GM18507 (cell line): ENCODE results near the gene SIGLEC7.
A peak's percentile ranks its signal among the peaks of the same experiment; 100 is the strongest.

Source experiments
- DNase-seq: peaks from one replicate; pipeline ENCODE4 v3.0.0; 2011; ENCODE audit warnings: low read depth; ENCODE audit not compliant: insufficient read length; ENCODE audit errors: extremely low spot score
- FAIRE-seq: peaks from 2 replicates; lab custom pipeline; 2011; peaks lifted over from hg19 to GRCh38; lab: Jason Lieb, UNC

SIGLEC7 gene

DNA sequence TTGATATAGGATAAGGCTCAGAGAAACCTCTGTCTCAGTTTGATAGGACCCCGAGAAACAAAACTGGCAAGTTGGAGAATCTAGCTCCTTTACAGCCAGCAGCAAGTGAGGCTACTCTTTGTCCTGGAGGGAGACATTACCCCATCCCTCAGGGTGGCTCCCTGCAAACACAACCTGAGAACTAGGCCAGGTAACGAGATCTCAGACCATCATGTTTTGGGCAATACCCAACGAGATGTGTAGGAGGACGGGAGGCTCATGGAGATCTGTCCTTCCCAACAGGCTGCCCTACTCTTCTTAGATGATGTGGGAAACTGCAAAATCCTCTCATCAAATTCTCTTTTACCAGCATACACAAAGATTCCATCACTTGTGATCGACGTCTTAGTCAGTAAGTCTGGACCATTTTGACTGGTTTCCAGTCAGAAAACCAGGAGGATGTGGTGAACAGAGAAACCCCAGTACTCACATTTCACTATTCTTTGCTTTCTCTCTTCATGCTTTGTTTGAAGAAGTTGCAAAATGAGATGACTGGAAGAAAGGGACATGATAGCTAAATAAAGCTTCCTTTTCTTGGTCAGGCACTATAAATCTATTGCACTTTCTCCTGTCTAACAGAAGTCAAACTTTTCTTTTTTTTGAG, 27.9 kb upstream of the SIGLEC7 start:
- no peak for FAIRE-seq
- no peak for DNase-seq

DNA sequence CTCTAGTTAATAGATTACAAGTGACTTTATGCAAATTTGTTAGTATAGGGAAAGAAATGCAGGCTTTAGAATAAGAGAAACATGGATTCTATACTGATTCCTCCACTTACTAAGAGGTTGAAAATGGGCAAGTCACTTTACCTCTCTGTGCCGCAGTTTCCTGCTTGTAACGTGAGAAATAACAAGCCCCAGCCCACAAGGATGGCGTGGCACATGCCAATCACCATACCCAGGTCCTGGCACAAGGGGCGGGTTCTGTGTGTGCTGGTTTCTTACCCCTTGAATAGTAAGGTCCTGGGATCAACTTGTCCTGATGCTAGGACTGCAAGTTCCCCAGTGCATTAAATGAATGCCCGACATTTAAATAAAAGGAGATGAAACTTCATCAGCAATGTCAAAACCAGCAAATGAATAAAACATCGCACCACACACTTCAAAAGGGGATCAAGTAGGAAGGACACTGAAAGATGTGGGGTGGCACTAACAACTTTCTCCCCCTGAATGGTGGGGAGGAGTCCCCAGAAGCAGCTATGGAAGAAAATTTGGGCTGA, 25.3 kb upstream of the SIGLEC7 start:
- FAIRE-seq (no peak), DNase-seq (no peak)

DNA sequence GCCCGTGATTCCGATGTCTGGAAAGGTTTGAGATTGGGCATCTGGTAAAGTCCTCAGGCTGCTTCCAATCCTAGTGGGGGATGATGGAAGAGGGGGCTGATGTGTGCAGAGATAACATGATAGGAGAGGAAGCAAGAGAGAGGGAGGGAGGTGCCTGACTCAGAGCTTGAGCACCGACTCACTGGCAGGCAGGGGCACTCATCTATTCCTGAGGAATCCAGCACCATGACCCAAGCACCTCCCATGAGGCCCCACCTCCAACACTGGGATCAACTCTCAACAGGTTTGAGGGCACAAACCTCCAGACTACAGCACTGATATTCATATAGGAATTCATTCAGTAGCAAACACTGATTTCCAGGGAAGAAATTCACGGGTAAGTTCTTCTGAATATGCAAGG, 23.0 kb upstream of the SIGLEC7 start:
- no peak for FAIRE-seq
- no peak for DNase-seq

DNA sequence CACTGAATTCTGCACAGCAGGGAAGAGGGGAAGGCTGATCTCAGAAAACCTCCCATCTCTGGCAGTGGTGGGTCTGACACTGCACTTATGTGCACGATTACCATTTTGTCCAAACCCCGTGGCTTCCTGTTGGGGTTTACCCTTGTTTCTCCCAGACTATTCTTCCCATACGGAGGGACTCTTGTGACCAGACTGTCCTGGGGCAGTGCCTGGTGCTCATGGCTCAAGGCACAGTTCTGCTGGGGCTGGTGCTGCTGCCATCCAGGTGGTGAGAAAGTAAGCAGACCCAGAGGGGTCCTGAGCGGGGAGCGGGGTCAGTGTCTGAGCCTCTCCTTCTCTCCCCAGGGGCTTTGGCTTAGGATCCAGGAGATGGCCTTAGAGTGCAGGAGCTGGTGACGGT, 22.5 kb upstream of the SIGLEC7 start:
- FAIRE-seq (no peak), DNase-seq (no peak)

DNA sequence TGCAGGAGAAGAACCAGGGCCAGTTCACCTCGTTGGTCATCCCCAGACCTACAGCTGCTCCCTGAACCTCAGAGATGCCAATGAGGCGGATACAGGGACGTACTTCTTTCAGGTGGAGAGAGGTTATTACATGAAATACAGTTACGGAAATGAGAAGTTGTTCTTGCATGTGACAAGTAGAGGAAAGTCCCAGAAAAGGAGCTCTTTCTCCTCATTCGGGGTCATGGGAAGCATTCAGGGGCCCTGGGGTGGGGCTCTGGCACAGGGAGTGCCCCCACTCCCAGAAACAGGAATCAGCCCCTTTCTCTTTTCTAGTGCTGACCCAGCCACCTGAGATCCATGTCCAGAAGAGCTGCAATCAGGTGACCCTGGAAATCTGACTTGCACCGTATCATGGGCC, 21.9 kb upstream of the SIGLEC7 start:
- DNase-seq, result no peak
- FAIRE-seq, result no peak

DNA sequence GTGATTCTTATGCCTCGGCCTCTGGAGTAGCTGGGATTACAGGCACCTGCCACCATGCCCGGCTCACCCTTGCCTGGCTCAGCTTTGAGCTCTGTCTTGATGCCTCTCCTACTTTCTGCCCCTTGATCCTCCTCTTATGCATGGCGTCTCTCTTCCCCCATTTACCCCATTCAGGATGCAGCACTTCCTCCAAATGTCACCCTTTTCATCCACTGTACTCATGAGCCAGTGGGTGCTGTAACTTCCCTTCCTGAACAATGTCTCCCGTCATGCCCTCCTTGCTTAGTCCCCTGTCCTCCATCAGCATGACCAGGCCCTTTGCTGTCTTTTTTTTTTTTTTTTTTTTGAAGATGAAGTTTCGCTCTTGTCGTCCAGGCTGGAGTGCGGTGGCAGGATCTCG, 20.8 kb upstream of the SIGLEC7 start:
- DNase-seq, result no peak
- FAIRE-seq, result no peak

DNA sequence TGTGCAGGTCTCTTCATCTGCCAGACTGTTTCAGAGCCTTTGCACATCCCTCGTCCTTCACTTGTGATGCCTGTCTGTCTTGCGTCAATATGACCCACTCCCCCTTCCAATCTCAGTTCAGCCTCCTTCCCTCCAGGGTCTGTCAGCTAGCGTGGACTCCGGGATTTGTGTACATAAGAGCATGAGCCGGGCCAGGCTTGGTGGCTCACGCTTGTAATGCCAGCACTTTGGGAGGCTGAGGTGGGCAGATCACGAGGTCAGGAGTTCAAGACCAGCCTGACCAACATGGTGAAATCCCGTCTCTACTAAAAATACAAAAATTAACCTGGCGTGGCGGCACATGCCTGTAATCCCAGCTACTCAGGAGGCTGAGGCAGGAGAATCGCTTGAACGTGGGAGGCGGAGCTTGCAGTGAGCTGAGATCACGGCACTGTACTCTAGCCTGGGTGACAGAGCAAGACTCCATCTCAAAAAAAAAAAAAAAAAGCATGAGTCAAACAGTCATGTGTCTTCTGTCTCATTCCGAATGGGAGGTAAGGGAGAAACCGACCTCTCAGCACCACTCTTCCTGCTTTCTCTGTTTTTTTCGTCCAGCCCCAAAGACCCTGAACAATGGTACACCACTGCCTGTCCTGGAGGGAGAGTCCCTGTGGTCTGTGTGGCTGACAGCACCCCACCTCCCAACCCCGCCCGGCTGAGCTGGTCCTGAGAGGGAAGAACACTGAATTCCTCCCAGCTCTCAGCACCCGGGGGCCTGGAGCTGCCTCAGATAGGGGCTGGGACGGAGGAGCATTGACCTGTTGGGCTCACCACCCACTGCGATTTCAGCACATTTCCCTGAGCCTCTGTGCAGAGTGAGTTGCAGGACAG, 19.8 kb upstream of the SIGLEC7 start:
- FAIRE-seq (no peak), DNase-seq (no peak)

DNA sequence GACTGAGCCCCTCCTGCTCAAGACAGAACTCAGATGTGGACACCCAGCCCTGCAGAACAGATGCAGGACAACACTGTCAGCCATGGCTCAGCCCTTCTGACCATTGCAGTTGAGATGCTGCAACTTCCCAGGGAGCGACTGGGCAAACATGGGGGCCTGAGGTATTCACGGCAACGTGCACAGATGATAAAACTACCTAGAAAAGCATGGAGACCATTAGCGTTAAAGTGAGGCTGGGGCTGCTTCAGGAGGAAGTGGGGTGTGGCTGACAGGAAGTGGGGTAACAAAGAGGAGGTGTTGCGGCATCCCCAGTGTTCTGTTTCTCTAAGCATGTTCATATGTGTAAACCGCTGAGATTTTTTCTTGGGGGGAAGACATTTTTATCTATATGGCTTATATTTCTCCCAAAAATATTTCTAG, 18.7 kb upstream of the SIGLEC7 start:
- FAIRE-seq, result peak; percentile 51
- no peak for DNase-seq

DNA sequence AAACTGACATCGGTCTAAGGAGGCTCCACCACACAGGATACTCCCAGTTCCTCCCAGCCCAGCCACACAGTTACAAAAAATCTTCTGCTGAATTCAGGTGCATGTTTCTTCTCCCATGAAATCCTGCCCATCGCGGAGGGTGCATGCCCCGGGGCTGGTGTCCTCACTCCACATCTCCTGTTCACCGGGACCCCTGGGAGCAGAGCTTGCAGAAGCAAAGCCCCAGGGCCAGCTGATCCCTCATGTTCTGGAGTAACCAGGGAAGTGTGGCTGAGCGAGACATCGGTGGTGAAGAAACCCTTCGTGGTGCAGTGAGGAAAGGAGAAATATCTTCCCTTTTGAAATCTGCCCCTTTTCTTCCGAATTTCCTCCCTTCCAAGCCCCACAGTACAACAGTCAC, 18.3 kb upstream of the SIGLEC7 start:
- no peak for DNase-seq
- no peak for FAIRE-seq

DNA sequence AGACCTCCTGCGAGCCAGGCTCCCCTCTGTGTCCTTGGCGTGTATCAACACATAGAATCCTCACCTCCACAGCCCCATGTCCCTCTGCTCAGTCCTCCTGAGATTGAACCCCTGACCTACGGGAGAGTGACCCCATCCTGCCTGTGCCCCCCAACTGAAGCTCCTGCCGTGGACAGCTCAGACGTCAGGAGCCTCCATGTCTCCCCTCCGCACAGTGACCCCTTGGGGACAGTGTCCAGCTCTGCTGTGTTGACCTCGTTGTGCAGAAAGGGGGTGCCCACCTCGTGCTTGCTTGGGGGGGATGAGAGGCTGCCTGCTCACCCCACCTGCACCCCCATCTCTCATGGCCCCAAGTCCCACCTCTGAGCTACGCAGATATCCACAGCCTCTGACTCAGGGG, 17.9 kb upstream of the SIGLEC7 start:
- DNase-seq (no peak), FAIRE-seq (no peak)

DNA sequence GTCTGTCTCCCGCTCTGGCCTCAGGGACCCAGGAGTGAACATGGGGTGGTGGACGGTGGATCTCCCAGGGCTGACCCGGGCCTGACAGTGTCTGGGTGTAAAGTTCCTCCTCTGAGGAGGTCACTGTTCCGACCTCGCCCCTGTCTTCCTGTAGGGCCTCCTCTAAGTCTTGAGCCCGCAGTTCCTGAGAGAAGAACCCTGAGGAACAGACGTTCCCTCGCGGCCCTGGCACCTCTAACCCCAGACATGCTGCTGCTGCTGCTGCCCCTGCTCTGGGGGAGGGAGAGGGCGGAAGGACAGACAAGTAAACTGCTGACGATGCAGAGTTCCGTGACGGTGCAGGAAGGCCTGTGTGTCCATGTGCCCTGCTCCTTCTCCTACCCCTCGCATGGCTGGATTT, 17.4 kb upstream of the SIGLEC7 start, which contains the start of gene SIGLEC9:
SIGLEC9 (plus strand) TSS at position 178 of the 400 bp plus-strand sequence; CDS start at position 247, 69 bp downstream.
- DNase-seq, result no peak
- no peak for FAIRE-seq

DNA sequence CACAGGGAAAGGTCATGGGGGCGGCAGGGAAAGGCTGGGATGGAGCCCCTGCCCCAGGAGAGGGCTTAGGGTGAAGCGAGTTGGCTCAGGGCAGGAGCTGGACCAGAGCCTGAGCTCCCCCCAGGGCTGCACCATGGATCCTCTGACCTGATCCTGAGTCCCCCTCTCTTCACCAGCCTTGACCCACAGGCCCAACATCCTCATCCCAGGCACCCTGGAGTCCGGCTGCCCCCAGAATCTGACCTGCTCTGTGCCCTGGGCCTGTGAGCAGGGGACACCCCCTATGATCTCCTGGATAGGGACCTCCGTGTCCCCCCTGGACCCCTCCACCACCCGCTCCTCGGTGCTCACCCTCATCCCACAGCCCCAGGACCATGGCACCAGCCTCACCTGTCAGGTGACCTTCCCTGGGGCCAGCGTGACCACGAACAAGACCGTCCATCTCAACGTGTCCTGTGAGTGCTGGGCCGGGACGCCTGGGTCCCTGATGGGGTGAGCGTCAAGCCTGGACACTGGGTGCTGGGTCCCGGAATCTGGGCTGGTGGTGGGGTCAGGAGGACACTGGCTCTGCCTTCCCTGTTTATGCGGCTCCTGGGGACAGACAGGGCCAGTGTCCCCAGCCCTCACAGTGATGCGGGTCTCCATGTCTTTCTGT, 16.6 kb upstream of the SIGLEC7 start:
- no peak for DNase-seq
- no peak for FAIRE-seq

DNA sequence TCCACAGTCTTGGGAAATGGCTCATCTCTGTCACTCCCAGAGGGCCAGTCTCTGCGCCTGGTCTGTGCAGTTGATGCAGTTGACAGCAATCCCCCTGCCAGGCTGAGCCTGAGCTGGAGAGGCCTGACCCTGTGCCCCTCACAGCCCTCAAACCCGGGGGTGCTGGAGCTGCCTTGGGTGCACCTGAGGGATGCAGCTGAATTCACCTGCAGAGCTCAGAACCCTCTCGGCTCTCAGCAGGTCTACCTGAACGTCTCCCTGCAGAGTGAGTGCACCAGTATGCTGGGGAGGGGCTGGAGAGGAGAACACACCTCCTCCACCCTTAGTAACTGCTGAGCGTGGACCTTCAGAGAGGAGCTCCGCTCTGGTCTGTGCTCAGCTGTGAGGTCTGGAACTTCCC, 15.1 kb upstream of the SIGLEC7 start:
- FAIRE-seq, result no peak

DNA sequence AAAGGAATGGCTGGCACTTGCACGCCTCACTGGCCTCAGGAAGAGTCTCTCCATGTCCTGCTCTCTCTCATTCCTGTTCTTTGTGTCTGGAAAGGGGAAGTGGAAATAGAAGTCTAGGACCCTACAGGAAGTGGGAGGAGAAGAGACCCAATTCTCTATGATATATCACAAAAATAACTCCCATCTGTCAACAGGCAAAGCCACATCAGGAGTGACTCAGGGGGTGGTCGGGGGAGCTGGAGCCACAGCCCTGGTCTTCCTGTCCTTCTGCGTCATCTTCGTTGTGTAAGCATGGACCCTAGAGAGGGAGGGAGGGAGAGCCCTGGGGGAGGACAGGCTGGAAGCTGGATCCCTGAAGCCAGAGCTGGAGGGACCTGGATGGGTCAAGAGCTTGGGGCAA, 14.3 kb upstream of the SIGLEC7 start:
- FAIRE-seq (no peak), DNase-seq (no peak)

More for the DNA sequence above, 15.1 kb upstream of the SIGLEC7 start:
- DNase-seq, result no peak

DNA sequence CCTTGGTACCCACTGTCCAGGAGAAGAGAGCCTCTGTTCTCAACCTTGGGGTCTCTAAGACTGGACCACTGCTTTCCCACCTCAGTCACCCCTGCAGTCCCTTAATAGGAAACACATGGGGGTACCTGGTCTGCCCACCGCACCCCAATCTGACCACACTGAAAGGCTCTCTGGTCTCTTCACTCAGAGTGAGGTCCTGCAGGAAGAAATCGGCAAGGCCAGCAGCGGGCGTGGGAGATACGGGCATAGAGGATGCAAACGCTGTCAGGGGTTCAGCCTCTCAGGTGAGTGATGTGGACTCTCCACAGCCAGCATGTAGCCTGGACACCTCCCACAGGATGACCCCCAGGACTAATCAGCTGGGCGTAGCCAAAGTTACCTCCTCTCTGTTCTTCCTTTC, 13.9 kb upstream of the SIGLEC7 start:
- FAIRE-seq (no peak), DNase-seq (no peak)

DNA sequence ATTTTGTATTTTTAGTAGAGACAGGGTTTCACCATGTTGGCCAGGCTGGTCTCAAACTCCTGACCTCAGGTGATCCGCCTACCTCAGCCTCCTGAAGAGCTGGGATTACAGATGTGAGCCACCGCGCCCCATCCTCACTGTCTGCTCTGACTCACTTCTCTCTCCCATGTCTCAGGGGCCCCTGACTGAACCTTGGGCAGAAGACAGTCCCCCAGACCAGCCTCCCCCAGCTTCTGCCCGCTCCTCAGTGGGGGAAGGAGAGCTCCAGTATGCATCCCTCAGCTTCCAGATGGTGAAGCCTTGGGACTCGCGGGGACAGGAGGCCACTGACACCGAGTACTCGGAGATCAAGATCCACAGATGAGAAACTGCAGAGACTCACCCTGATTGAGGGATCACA, 12.4 kb upstream of the SIGLEC7 start:
- DNase-seq, result no peak
- no peak for FAIRE-seq

DNA sequence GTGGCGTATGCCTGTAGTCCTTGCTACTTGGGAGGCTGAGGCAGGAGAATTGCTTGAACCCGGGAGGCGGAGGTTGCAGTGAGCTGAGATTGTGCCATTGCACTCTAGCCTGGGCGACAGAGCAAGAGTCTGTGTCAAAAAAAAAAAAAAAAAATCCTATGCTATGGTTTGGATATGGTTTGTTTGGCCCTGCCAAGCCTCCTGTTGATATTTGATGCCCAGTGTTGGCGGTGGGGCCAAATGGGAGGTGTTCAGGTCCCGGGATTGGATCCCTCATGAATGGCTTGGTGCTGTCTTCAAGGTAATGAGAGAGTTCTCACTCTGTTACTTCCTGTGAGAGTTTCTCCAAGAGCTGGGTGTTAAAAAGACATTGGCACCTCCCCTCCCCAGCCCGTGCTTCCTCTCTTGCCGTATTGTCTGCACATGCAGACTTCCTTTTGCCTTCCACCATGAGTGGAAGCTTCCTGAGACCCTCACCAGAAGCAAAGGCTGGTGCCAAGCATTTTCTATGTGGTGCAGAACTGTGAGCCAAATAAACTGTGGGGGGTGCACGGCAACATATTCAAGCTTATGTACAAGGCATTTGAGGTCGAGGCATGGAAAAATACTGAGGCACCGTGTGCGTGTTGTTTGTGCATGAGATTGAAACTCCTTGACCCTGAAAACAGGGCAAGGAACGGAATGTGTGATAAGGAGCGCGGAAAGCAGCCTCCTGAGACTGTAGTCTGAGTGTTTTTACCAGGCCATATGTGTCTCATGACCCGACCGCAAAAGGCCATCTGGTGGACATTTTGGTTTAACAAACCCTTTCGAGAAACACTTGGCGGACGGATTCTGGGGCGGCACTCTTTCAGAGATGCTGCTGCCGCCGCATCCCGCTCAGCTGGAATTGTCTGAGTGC, 10.1 kb upstream of the SIGLEC7 start:
- no peak for DNase-seq
- FAIRE-seq, result no peak

DNA sequence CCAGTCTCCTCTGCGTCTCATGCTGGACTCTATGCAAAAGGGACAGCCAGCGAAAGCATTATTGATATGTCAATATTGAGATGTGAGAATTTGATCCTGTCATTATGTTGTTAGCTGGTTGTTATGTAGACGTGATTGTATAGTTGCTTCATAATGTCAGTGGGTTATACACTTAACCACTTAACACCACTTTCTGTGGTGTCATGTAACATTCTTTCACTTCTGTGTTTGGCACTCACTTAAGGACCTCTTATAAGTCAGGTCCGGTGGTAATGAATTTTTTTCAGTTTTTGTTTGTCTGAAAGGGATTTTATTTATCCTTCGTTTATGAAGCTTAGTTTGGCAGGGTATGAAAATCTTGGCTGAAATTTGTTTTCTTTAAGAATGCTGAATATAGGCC, 7.1 kb upstream of the SIGLEC7 start:
- FAIRE-seq (no peak), DNase-seq (no peak)

DNA sequence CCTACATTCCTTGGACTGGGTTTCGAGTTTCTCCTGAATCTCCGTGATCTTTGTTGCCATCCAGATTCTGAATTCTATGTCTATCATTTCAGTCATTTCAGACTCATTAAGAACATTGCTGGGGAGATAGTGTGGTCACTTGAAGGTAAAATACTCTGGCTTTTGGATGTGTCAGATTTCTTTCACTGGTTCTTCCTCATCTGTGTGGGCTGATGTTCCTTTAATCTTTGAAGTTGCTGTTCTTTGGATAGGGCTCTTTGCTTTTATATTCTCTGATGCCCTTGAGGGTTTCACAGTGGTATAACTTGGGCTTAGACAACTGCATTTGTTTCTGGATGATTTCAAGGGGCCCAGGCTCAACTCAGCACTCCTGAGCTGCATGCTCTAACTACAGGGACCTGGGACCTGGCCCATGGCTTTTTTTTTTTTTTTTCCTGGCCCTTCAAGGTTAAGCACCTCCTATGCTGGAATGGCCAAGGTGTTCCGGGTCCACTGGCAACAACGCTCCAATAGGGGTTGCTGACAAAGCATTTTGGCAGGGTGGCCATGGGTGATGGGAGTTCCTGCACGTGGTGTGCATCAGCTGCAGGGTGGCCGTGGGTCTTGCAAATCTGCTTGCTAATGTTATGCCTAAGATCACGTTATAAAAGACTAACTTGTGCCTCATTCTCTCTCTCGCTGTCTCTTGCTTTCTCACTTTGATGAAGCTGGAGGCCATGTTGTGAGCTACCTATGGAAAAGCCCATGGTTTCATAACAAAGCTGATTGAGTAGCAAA, 5.9 kb upstream of the SIGLEC7 start:
- FAIRE-seq (no peak), DNase-seq (no peak)
